Gastroesophageal sphincter (tissue), 3 donors: ENCODE measurements around the gene P2RX1.

Experiments
- CTCF ChIP-seq, 4 experiments: fragments of 200-600 bp in 2 of 4; fragments of 450-650 bp in 2 of 4; sonication (generic) in 1 of 4; IDR thresholded peaks; one replicate each; pipeline ENCODE4 v1.5.1; 2017 to 2019; ENCODE audit warnings: antibody characterized with exemption in 4 of 4, mild to moderate bottlenecking in 2 of 4, moderate library complexity in 2 of 4
- POLR2A ChIP-seq, 2 donors: fragments of 450-650 bp; IDR thresholded peaks; one replicate each; pipeline ENCODE4 v1.6.1; 2017; ENCODE audit warnings: antibody characterized with exemption in 2 of 2, mild to moderate bottlenecking in 2 of 2, moderate library complexity in 1 of 2
- POLR2AphosphoS5 ChIP-seq: sonication (generic); formaldehyde crosslinking; IDR thresholded peaks from one replicate; pipeline ENCODE4 v1.6.1; 2017; ENCODE audit warnings: antibody characterized with exemption

- TF ChIP-seq POLR2A (IDR thresholded peaks at IDR 0.05) (no peak), CTCF (IDR thresholded peaks at IDR 0.05) (no peak), POLR2AphosphoS5 (no peak)
Measured at GRCh38 chr17:3897731-3898130, 18.5 kb downstream of the P2RX1 start.
